Calu3 (cell line): ENCODE data around the gene PRSS16. TPM values are rescaled to one million over a fixed set of nuclear protein-coding genes. Genes with fewer than 3 reads are reported as not detected.

Experiments used
- BruUV-seq: library from RNA; stranded (reverse); fragments of 400-500 nt; replicated peaks from 2 replicates; lab custom pipeline; 2021; lab: Mats Ljungman, UMichigan
- CTCF ChIA-PET: fragments of 300-600 bp; sonication (Branson Sonifier 250); formaldehyde crosslinking; loops from one replicate; lab custom pipeline; 2022; ENCODE audit warnings: antibody characterized with exemption; lab: Charles Lee
- DNase-seq: peaks from one replicate; pipeline ENCODE4 v3.0.0; 2022
- H3K27ac Mint-ChIP-seq: one replicate; pipeline ENCODE4 v1.8.0; 2022; ENCODE audit warnings: mixed read lengths; ENCODE audit not compliant: unreplicated experiment
- H3K27me3 Mint-ChIP-seq: one replicate; pipeline ENCODE4 v1.8.0; 2022; ENCODE audit warnings: mixed read lengths; ENCODE audit not compliant: unreplicated experiment
- H3K36me3 Mint-ChIP-seq: one replicate; pipeline ENCODE4 v1.8.0; 2022; ENCODE audit warnings: mild to moderate bottlenecking, moderate library complexity, mixed read lengths; ENCODE audit not compliant: insufficient read depth, unreplicated experiment
- H3K4me1 Mint-ChIP-seq: one replicate; pipeline ENCODE4 v1.8.0; 2022; ENCODE audit warnings: mild to moderate bottlenecking, low read depth, mixed read lengths; ENCODE audit not compliant: unreplicated experiment
- H3K4me3 Mint-ChIP-seq: one replicate; pipeline ENCODE4 v1.8.0; 2022; ENCODE audit warnings: mild to moderate bottlenecking, low read depth, moderate library complexity, mixed read lengths; ENCODE audit not compliant: unreplicated experiment
- H3K9me3 Mint-ChIP-seq: one replicate; pipeline ENCODE4 v1.8.0; 2022; ENCODE audit warnings: low read depth, mixed read lengths; ENCODE audit not compliant: unreplicated experiment
- intact Hi-C: fragments of 100-400 bp; cut with micrococcal nuclease; formaldehyde crosslinking; loops from one replicate; pipeline ENCODE4 v1.10.0; 2022; ENCODE audit not compliant: unreplicated experiment
- total RNA-seq: library from RNA; stranded (reverse); gene quantifications from 2 replicates; pipeline ENCODE4 v1.2.3, GENCODE V29; 2022
- TF ChIP-seq, protein P1 (sequence below): fragments of 200-600 bp; IDR thresholded peaks from one replicate; pipeline ENCODE4 v1.8.0; 2022; ENCODE audit warnings: antibody characterized with exemption; ENCODE audit not compliant: unreplicated experiment

The PRSS16 gene
- total RNA-seq, 1 experiment from 2014 or later, result 31.3 TPM

DNA sequence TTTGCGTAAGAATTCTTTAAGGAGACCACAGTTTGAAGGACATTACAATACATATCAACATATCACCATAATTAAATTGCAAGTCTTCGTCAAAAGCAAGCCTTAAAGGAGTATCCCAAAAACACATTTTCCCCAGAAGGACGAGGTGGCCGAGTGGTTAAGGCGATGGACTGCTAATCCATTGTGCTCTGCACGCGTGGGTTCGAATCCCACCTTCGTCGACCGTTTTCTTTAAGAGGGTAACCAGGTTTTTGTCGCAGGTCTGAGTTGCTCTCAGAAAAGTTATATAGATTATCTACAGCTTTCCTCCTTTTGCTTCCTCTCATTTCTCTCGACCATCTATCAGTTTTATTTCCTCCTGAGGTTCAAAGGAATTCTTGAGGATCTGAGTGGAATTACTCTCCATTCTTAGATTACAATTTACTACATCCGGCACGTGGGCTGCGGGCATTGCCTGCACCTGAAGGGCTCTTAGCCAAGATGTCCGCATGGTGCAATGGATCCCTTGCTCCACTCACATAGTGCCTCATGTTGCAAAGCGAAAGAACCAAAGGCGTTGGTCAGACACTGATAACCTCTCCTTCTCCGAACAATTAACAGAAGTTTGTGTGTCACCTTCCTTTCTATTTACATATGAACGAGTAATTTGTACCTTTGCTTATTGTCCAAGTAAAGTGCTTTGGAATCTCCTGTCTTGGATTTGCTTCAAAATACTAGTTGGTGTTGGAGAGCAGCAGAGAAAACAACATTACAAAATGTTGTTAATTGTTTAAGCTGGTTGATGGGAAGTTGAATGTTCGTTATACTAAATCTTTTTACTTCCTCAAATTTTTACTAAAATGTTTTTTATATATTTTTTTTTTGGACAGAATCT lies 50.6 kb downstream of the PRSS16 start:
- Mint-ChIP-seq H3K4me3 (peak overlapping the region; percentile 51), H3K9me3 (peaks cover 9% of the 10 kb centered on the region), H3K4me1 (peaks cover 29% of the 10 kb centered on the region), H3K36me3 (peaks cover 40% of the 10 kb centered on the region), H3K27ac (peak overlapping the region; percentile 29), H3K27me3 (no peaks in the 10 kb centered on the region)
- CTCF ChIA-PET, result no interaction called here
- intact Hi-C loops, result loop anchor here (5.0 to 10.0 kb wide), 5 partner anchors 61 to 387 kb away; no protein-coding TSS in a partner anchor
- BruUV-seq, result no TSS peak
- TF ChIP-seq, protein P1, sequence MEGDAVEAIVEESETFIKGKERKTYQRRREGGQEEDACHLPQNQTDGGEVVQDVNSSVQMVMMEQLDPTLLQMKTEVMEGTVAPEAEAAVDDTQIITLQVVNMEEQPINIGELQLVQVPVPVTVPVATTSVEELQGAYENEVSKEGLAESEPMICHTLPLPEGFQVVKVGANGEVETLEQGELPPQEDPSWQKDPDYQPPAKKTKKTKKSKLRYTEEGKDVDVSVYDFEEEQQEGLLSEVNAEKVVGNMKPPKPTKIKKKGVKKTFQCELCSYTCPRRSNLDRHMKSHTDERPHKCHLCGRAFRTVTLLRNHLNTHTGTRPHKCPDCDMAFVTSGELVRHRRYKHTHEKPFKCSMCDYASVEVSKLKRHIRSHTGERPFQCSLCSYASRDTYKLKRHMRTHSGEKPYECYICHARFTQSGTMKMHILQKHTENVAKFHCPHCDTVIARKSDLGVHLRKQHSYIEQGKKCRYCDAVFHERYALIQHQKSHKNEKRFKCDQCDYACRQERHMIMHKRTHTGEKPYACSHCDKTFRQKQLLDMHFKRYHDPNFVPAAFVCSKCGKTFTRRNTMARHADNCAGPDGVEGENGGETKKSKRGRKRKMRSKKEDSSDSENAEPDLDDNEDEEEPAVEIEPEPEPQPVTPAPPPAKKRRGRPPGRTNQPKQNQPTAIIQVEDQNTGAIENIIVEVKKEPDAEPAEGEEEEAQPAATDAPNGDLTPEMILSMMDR, result no peak
- DNase-seq, result peak; percentile 75

DNA sequence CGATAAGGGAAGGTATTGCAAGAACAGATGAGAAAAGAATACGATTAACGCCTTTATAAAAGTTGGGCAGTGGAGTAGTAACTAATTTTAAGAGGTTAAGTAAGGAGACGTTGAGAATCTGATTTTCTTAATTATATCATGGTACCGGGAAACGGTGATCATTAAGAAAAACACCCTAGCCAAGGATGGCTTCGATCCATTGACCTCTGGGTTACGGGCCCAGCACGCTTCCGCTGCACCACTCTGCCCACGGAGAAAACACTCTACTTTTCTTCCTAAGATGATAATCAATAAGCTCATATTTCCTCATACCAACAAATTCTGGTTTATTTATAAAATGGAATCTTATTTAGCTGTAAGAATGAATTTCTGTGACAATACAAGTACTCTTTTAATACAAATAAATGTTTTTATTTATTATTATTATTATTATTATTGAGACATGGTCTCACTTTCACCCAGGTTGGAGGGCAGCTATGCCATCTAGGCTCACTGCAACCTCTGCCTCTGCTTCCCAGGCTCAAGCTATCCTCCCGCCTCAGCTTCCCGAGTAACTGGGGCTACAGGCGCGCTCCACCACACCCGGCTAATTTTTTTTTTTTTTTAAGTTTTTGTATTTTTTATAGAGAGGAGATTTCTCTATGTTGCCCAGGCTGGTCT lies 56.2 kb downstream of the PRSS16 start:
- Mint-ChIP-seq H3K4me1 (no peaks in the 10 kb centered on the region), H3K27me3 (no peaks in the 10 kb centered on the region), H3K4me3 (no peak overlapping the region), H3K36me3 (no peaks in the 10 kb centered on the region), H3K27ac (no peak overlapping the region), H3K9me3 (peaks cover 9% of the 10 kb centered on the region)
- no peak for DNase-seq
- TF ChIP-seq, protein P1, result no peak
- no TSS peak for BruUV-seq
- intact Hi-C loops, result no loop called here
- CTCF ChIA-PET, result interaction anchor here (1.1 to 1.7 kb wide), 2 partner anchors 100 to 305 kb away, joined by 3 read pairs; no protein-coding TSS in a partner anchor

Other genes with a start within 250 kb of the PRSS16 start
- not detected in 2 replicates for gene POM121L2, start 64.6 kb downstream of the PRSS16 start, total RNA-seq
- gene ZNF391, start 141.1 kb downstream of the PRSS16 start, total RNA-seq, result 3.7 and 4.6 TPM in 2 replicates
- 11.0 and 11.6 TPM in 2 replicates for gene ZNF184, start 225.4 kb downstream of the PRSS16 start, total RNA-seq